Activated CD4-positive, alpha-beta T cell treated with anti-CD3 and anti-CD28 coated beads, Interleukin-2, amount 50 U/mL, for 48 hours (primary cell): Measurements from ENCODE around the gene SGMS1.

ENCODE experiments used
- DNase-seq, 2 experiments: peaks; one replicate each; pipeline ENCODE4 v3.0.0-alpha.2; 2020

The SGMS1 gene

DNA sequence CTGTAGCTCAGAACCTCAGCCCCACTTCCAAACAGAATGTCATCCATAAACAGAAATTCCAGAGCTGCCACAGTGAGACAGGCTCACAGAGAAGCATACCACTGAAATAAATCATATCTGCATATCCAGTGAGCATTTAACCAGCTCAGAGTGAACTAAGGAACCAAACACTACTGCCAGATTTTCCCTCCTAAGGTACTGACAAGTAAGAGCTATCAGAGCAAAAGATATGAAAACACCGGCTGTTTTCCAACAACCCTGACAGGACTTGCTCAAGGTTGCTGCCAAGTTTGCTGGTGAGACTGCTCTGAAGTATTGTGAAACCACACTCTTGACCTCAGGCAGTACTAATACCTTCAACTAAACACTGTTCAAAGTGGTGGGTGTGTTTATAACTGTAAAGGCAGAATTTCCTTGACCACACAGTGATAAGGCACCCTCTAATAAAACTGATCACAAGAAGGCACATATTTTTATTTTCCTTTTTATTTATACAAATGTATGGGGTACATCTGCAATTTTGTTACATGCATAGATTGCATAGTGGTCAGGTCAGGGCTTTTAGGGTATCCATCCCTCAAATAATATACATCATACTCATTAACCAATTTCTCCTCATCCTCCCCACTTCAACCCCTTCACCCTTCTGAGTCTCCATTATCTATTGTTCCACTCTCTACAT, 18.3 kb downstream of the SGMS1 start:
- DNase-seq = no peak

DNA sequence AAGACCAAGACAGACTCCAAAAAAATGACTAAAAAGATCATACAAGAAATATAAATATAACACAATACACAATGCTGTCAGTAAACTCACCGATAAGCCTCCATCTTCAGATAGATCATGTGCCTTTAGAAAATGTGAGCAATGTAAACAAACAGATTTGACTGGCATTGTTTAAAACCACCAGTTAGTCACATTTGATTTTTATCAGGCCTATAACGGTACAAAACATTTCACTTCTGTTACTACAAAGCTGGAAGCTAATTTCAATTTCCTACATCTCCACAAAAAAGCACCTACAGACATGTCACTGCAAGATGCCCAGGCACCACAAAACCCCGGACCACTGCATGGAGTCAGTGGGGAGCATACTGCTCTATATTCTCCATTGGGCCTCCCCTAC, 18.9 kb downstream of the SGMS1 start:
- DNase-seq = no peak

DNA sequence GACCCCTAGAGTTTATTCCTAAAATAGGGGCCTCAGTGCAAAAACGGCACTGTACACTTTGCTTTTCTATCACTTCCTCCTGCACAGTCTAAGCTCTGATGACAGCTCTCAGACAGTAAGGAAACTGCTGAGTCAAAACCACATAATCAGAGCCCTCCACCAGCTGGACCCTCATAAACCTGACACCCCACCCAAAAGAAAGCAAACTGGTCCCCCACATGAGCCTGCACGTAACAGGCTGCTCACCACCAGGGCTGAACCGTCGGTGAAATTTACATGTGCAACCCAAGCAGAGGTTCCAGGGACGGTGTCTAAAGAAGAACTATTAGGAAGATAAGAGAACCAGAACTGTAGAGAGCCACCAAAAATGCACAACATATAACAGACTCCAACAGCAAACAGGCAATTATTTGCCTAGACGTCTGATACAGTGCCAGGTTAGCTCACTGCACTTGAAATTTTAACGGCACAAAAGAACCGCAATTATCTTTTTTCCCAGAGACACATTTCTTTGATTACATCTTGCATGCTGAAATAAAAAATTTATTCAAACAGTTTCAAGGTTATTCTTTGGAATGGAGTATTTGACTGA, 19.6 kb downstream of the SGMS1 start:
- no peak for DNase-seq

DNA sequence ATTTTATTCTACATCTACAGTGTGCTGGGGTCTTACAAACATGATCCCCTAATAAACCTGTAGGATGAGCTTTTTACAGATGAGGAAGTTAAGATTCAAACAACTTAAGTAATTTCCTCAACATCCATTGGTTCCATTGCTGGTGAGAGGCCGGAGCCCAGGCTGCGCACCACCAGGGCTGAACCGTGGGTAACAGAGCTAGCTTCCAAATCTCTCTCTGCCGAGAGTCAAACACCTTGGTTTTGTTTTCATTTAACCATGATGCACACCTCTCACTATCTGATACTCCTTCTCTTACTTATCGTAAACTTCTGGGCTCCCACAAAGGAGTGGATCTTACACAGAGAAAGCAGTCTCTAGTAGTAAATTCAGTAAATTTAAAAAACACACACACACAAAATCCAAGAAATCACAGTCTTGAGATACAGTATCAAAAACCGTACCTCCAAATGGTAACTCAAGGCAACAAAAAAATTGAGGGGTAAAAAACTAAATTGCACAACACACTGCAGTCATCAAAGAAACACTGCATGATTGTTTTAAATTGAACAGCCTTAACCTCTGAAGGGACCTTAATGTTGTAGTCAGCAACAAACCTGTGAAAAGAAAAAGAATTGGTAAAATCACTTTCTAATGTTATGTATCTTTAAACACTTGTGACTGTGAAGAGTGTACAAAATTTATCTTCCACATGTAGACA, 20.5 kb downstream of the SGMS1 start:
- no peak for DNase-seq

DNA sequence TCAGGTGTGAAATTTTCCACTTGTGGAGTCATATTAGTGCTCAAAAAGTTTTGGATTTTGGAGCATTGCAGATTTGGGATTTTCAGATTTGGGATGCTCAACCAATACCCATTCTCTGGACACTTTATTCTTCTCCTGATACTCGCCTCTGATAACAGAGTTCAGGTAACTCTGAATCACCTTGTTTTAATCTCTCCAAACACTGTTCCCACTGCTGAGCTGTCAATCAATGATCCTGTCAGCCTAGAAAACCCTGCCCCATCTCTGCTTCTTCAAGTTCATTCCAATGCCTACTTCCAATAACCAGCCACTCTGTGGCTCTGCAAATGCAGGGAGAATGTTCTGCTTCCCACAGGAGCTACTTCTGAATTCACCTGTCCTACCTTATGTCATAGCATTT, 21.8 kb downstream of the SGMS1 start:
- no peak for DNase-seq

DNA sequence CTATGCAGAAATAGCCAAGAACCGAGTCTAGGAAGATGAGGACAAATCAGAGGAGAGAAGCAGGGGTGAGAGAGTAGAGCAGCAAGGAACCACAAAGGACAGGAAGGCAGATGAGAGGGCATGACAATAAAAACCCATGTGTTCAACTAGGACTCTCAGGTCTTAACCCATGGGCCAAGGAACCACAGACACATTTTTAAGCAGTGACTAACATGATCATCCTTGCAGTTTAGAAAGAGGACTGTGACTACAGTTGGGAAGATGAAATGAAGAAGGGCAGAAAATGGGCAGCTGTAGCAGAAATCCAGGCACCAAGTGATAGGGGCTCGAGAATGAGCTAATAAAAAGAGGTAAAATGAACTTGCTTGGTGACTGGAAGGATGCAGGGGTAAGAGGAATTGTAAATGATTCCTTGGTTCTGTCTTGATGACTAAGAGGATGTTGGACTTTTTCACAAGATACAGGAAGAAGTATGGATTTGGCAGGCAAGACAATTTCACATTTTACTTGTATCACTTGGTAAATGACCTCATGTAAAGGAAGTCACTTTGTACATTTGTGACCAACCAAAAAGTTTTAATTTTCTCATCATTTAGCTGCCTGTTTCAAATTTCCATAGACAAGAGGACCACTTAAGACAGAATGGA, 22.8 kb downstream of the SGMS1 start:
- DNase-seq = no peak

DNA sequence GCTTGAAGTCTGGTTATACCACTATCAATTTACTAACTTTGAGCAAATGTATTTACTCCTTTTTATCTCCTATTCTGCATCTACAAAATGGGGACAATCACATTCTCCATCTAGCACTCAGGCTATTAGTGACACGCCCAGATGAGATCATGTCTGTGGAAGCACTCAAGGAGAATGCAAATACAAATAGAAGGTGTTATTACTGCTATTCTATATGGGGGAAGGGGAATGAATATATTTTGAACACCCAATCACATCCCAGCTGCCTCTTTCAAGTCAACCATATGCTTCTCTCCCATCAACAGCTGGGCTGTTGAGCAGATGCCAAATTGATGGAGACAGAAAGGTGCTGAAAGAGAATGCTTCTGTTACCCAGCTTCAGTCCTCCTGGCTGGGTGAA, 23.5 kb downstream of the SGMS1 start:
- no peak for DNase-seq

DNA sequence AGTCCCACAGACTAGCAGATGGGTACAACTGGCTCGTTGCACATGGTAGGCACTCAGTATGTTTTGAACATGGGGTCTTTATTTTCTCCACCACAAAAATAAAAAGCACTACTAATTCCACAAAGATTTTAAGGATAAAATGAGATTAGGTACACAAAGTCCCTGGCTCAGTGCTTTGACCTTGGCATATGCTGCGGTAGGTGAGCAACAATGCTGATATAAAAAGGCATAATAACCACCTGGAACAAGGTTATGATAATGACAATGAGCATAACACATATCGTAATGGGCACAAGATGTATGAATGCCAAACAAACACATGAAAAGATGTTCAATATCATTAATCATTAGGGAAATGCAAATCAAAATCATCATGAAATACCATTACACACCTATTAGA, 26.9 kb downstream of the SGMS1 start:
- DNase-seq = no peak

DNA sequence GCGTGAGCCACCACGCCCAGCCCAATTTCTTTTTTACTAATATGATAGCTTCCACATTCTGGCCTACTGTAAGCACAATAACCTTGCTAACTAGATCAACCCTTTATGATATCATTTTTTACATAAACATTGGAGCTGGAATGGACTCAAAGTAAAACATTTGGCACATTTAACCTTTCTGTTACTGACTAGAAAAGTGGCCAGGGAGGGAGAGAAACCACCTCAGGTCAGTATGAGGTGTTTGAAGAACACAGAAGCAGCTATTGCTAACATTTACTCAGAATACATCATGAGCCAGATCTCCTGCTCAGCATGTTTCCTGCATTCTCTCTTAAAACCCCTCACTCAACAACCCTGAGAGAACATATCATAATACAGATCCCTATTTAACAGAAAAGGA, 27.3 kb downstream of the SGMS1 start:
- DNase-seq = no peak

DNA sequence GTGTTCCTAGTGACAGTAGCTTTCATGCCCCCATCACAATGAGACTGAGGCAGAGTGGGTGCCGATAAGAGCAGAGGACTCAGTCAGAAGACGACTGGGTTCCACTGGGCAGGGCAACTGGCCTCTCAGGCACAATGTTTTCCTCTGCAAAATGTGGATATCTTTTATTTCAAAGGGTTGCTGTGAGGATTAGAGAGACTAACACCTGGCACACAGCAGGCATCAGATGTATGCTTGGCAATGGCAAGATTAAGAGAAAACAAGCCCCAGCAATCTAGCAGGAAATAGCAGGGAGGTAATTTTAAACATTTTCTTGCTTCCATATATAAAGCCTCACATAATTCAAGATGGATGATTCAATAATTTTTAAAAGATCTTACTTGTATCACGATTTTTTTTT, 28.0 kb downstream of the SGMS1 start:
- DNase-seq = no peak

DNA sequence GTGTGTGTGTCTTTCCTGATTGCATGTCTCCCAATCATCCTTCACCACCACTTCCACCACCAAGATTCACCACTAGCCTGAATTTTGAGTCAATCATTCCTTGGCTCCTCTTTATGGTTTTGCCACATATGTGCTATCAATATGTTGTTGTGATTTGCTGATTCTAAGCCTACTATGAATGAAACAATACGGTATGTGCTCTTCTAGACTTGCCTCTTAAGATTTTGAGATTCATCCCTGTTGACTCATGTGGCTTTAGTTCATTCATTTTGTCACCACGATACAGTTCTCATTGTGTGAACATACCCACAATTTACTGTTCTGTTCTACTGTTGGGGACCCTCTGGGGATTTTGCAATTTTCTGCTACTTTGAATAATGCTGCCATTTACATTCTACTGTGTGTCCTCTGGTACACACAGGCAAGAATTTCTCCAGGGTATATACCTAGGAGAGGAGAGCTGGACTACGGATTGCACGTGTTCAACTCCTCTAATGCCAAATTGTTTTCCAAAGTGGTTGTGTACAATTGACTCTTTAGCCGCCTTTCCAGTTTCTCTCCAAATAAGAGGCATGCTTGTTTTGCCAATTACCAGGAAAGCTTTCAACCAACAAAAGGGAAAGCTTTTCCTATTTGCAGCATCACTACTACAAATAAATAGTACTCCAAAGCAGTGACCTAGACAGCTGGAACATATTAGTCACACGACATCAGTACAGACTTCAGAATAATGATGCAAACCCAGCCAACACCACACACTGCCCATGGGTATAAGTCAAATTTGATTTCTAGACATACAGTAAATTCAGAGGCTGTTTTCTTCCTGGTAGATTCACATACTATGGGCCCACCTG, 30.0 kb downstream of the SGMS1 start:
- no peak for DNase-seq

DNA sequence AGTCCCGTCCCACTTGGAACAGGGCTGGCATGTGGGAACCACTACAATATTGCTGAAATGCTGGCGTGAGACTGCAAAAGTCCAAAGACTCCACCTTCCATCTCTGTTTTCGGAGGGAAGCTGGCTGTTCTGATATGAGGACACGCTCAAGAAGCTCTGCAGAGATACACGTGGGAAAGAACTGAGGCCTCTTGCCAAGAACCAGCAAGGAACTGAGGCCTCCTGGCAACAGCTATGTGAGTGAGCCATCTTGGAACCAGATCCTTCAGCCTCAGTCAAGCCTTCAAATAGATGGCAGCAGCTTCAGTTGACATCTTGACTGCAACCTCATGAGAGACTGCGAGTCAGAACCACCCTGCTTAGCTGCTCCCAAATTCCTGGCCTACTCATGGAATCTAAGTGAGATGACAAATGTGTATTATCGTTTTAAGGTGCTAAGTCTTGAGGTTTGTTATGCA, 30.8 kb downstream of the SGMS1 start:
- no peak for DNase-seq

DNA sequence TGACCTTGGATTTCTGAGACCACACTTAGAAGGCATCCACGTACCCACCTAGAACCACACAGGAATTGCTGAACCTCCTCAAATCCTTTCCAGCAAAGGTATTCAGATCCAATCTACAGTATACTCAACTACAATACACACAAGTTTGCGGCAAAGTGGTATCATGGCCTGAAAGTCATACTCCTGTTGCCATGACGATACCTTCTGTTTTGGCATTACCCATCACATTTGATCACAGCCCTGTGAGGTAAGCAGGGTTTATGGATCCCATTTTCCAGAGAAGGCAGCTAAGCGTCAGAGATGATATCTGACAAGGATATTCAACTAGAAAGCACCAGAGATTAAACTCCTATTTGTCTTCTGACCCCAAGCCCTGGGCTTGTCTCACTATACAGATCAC, 32.8 kb downstream of the SGMS1 start:
- DNase-seq = no peak

DNA sequence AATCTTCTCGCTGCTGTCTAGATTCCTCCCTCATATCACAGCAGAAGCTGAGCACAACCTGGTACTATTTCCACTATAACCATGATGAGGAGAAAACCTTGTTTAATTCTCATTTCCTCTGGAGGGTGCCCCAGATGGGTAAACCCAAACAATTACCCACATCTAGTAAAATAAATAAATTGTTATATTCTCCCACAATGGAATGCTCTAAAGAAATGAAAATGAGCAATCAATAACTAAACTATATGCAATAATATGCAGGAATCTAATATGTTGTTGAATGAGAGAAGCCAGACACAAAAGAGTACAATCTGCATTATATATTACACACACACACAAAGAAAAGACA, 37.0 kb downstream of the SGMS1 start:
- no peak for DNase-seq

DNA sequence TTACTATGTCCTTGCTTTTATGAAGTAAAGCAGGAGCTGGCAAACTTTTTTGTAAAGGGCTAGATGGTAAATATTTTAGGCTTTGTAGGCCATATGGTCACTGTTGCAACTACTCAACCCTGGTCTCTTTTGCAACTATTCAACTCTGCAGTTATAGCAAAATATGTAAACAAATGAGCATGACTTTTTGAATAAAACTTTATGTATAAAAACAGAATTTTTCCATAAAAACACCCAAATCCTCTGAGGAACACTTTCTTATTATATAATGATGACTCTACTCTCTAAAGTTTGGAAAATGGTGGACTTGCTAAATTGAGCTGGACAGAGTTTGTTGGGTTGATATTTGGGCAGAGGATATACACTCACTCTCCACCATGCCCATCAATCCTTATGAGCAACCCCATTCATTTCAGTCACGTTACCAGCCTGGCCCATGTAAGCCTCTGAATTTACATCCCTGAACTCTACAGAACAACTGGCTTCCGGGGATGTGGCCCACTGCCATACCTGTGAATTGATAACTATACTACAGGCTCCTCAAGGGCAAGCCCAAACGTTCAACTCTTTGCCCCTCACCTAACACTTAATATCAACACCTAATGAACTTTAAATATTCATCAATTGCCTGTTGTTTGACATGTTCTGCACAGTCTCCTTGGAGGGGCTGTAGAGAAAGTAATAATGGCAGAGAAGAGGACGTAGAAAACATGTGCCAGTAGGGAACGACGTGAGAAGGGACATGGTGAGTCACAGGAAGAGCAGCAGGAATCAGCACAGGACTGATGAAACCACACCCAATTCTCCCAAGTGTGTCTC, 37.6 kb downstream of the SGMS1 start:
- DNase-seq = no peak

DNA sequence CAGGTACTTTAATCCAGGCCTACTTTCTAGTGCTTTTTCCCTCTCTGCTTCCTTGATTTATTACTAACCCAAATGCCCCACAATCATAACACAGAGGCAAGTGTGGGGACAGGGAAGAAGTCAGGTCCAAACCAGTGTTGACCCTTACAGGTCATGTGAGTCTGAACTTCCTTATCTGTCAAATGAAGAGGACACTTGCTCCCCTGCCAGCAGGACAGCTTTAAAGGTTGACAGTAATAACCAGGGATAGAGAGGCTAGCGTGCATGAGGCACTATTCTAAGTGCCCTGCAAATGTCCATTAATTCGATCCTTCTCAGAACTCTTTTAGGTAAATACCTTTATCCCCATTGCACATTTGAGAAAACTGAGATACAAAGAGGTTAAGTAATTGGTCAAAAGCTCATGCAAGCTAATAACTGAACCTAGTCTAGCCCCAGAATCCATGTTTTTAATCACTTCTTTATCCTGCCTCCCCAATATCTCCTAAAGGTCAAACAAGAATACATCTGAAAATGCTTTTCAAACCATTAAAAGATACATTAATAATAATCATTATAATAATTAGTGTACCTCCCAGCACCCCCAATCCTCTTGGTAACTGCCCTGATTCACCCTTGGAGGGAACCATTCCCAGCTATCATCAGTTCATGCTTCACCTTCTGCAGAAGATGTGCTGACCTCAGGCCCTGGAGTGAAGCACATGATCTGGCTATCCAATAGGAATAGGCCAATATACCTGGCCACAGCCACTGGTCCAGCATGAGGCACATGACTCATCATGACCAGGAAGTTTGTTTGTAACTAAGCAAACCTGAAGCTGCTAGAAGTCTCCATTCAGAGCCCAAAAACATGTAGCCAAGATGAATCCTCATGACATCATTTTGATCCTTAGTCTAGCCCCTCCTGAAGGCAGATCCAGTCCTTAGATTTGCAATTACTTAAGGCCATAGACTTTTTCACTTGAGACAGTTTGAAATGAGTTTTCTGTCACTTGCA, 40.7 kb downstream of the SGMS1 start:
- DNase-seq = no peak

DNA sequence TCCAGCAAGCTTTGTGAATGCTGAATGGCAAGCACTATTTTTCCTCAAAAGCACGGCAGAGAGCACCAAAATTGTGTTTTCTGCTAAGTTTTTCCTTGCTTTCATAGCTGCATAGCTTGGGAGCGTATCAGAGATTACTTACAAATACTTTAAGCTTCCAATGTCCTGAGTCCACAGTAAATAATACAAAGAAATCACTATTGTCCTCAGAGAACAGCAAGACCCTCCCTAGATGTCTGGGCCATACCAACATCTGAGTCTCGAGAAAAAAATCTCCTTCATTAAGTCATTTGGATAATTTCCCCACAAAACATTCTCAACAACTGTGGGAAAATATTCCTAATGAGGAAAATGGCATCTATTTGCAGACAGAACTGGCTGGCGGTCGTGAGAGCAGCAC, 41.7 kb downstream of the SGMS1 start:
- no peak for DNase-seq

DNA sequence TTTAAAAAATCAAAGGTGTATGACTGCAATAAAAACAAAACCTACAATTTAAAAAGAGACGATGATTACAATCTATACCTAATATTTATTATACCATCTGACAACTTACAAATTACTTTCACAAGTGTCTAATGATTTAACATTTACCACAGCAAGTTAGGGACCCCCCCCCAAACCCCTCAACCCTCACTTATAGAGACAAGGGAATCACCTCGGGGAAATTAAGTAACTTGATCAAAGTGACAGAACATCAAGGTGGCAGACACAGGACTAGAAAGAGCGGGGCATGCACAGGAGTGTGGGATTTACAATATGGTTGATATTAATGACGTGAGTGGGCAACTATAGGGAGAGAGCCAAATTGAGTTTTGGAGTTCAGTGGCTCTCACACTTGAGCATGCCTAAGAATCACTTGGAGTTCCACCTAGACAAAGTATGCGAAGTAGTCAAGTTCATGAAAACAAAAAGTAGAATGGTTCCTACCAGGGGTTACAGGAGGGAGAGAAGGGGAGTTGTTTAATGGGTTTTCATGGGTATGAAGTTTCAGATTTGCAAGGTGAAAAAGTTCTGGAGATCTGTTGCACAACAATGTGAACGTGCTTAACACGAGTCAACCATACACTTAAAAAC, 43.4 kb downstream of the SGMS1 start:
- no peak for DNase-seq

DNA sequence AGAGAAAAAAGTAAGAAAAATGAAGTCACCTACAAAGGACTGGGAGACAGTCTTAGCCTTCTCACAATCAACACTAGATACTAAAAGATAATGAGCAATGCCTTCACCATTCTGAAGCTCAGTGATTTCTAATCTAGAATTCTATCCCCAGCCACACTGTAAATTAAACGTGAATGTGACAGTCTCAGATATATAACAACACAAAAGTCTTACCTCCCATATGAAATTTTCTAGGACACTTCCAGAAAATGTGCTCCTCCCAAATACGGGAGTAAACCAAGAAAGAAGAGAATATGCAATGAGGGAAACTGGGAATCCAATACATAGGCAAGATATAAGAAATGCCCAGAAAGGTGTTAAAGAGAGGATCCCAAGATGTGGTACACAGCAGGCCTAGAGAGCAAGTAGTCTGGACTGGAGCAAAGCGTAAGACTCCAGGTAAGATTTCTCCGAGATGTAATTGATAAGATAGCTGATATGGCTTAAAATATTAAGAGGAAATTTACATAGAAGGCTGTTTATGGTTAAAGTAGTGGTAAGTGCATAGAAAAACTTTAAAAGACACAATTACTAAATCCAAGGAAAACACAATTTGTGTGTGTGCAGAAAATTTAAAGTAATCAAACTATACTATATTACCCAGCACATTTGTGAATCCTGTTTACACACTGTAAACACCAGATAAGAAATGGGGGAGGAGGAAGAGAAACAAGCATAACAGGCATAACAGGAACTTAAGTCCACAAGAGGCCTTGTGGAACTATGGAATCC, 44.1 kb downstream of the SGMS1 start:
- DNase-seq = no peak

DNA sequence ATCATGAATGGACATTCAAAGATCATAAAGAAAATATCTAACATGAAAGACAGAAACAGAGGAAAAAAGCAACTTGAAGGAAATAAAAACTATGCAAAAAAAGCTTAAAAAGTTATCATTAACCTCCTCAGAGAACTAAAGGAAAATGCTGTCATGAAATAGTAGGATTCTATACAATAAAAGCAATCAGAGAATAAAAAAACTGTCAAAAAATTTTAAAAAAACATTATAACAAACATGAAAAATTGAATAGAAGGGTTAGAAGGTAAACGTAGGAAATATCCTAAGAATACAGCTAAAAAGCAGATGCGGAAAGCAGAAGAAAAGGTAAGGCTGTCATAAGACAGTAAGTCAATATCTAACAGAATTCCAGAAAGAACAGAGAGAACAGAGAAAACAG, 44.8 kb downstream of the SGMS1 start:
- no peak for DNase-seq
